ENCODE results near the gene FBRS.
"Not testable (repeated sequence)": the region's sequence is repeated elsewhere in the genome, so short reads cannot be mapped to it uniquely, and the experiment has no call there.

The FBRS gene

DNA sequence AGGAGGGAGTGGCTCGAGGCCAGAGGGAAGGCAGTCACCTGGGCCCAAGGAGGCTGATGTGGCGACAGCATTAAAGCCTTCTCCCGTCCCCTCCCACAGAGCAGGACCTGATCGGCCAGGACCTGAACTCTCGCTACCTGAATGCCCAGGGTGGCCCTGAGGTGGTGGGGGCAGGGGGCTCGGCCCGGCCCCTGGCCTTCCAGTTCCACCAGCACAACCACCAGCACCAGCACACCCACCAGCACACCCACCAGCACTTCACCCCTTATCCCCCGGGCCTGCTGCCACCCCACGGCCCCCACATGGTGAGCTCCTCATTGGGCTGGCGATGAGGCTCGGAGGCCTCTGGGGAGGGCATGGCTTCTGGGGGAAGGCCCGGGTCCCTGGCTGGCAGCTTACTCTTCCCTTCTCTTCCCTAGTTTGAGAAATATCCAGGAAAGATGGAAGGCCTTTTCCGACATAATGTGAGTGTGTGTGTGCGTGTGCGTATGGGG lies 6.4 kb downstream of the FBRS start:
- DNase-seq (ENCODE audit: low read depth in 2 of 2): no peak

GRCh38 chr16:30665155-30665829 lies 7.1 kb downstream of the FBRS start:
- DNase-seq (ENCODE audit: low read depth in 2 of 2): no peak

DNA sequence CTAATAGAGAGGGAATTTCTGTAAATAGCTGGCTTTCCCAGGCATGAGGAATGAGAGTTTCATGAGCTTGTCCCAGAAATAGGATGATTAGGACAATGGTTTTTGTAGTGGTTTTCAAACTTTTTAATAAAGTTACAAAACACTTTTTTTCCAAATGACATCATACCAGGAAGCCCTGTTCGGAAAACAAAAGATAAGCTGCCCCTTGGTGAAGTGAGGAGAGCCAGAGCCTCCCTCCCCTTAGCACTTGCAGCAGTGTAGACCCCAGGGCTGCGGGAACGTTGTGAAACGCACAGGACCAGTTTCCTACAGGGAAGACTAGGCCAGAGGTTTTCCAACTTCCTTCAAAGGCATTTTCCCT lies 7.6 kb downstream of the FBRS start:
- no peak for DNase-seq (ENCODE audit: low read depth in 2 of 2)

GRCh38 chr16:30666681-30667080 lies 8.4 kb downstream of the FBRS start:
- DNase-seq (ENCODE audit: low read depth in 2 of 2): no peak

DNA sequence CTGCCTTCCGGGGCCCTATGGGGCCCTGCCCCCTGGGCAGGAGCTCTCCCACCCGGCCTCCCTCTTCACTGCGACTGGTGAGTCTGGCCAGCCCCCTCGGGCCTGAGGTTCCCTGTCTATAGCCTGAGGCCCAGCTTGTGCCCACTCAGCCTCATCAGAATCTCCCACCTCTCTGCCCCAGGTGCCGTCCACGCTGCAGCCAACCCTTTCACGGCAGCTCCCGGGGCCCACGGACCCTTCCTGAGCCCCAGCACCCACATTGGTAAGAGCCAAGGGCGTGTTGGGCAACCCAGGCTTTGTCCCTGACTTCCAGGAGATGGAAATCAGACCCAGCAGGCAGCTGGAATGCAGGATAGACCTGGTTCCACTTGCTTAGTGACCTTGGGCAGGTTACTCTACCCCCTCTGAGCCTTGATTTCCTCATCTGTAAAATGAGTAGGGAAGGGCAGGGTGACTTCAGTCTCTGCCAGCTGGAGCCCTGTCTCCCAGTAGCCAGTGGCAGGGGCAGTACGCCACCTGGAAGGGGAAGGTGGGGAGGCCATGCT lies 9.2 kb downstream of the FBRS start:
- DNase-seq (ENCODE audit: low read depth in 2 of 2): no peak

- DNase-seq (ENCODE audit: low read depth in 2 of 2): no peak
These were observed 10.2 kb downstream of the FBRS start for GRCh38 chr16:30668393-30668792.

- no peak for DNase-seq (ENCODE audit: low read depth in 2 of 2)
These were observed 11.0 kb downstream of the FBRS start for GRCh38 chr16:30669026-30669902.

DNA sequence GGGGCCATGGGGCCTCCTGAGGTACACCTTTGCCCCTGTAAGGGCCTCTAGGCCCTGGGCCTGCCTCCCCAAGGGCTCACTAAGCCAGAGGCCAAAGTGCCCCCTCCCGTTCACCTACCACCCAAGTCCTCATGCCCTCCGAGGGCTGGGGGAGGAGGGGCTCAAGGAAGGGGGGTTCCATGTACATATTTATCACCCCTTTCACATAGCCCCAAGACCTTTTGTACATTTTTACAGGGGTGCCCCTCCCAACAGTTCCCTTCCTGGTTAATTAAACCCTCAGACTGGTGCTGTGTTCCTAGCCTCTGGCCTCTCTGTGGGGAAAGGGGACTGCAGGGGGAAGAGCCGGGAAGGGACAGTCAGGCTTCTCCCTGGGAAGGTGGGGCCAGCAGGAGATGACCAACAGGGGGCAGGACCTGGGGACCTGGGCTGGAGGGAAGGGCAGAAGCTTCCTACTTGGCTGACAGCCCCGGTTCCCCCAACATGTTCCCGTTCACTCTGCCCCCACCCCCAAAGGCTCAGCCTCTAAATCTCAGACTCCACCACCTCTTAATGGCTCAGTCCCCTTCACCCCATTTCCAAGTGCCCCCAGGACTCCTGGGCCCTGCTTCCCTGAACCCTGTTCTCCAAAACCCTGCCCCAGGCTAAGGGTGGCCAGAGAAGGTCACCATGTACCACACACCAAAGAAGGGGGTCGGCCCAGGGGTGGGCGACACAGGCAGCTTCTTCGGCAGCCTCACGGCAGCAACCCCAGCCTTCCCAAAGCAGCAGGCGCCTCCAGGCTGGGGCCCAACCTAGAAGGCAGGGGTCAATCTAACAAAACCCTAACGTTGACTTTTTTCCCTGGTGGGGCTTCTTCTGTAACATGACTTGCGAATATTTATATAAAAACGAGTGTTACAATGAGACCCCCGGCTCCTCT lies 11.9 kb downstream of the FBRS start:
- DNase-seq (ENCODE audit: low read depth in 2 of 2): no peak

DNA sequence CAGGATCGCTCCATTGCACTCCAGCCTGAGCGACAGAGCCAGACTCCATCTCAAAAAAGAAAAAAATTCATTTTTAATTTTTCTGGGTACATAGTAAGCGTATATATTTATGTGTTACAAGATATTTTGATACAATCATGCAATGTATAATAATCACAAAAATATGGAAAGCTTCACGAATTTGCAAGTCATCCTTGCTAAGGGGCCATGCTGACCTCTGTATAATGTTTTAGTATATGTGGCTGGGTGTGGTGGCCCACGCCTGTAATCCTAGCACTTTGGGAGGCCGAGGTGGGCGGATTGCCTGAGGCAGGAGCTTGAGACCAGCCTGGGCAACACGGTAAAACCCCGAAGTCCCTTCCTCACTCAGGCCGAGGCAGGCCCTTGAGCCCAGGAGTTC lies 16.9 kb downstream of the FBRS start:
- DNase-seq (ENCODE audit: low read depth in 2 of 2): no peak

- no peak for DNase-seq (ENCODE audit: low read depth in 2 of 2)
These were observed 19.8 kb downstream of the FBRS start for GRCh38 chr16:30677931-30678585.

DNA sequence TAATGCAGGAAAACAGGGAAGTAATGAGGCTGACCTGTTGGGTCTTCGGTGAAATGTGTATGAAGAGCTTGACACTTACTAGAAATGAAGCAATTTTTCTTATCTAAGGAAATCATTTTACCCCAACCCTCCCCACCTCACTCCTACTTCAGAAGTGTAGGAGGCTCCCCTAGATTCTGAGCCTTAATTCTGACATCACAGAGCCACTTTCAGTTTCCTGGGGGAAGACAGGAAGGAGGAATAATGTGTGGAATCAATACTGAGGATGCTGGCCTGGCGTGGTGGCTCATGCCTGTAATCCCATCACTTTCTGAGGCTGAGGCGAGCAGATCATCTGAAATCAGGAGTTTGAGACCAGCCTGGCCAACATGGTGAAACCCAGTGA lies 20.3 kb downstream of the FBRS start:
- DNase-seq (ENCODE audit: low read depth in 2 of 2): no peak

DNA sequence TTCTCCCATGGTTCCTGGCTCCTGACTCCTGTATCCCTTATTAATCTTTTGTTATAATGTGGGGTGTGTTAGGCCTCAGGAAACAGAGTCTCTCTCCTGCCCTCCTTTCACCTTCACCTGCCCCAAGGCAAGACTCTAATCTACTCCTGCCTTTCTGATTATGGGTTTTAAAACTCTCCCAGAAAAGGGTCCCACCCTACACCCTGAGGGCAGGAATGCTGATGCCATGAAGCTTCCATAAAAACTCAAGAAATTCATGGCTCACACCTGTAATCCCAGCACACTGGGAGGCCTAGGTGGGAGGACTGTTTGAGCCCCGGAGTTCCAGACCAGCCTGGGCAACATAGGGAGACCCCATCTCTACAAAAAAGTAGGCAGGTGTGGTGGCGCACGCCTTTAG lies 22.1 kb downstream of the FBRS start:
- no peak for DNase-seq (ENCODE audit: low read depth in 2 of 2)

DNA sequence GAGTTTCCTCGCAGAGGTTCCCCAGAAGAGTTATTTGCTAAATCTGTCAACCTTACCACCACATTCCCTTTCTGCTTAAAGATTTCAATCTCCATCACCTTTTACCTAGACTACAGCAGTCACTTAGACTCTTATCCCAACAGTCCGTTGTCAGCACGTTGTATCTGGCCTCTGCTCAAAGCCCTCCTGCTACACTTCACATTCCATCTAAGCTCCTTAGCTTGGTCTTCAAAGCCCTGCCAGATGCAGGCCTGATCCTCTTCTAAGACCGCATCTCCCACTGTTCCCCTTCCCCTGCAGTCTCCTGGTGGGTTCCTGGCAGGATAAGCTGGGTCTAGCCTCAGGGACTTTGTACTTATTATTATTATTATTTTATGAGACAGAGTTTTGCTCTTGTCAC lies 30.5 kb downstream of the FBRS start:
- no peak for DNase-seq (ENCODE audit: low read depth in 2 of 2)

- no peak for DNase-seq (ENCODE audit: low read depth in 2 of 2)
These were observed 33.7 kb downstream of the FBRS start for GRCh38 chr16:30691907-30692306.

DNA sequence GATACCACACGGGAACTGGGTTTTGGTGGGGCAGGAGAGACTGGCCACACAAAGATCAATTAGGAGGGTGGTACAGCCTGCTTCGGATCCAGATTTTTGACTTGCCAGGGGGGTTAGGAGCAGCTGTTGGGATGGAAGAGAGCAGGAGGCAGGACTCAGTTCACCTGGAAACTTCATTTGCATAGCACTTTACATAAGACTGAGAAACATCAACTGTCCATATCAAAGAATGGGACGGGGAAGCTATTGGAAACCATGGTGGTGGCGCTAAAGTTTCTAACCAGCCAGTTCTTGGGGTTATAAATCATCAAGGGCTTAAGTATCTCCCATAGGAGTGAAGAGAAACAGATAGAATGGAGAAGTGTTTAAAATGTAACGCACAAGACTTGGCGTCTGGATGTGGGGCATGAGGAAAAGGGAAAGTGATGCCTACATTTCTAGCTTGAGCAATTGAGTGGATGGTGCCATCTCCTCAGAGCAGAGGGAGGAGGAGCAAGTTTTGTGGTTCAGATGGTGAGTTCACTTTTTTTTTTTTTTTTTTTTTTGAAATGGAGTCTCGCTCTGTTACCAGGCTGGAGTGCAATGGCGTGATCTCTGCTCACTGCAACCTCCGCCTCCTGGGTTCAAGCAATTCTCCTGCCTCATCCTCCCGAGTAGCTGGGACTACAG lies 34.3 kb downstream of the FBRS start:
- no peak for DNase-seq (ENCODE audit: low read depth in 2 of 2)

- DNase-seq (ENCODE audit: low read depth in 2 of 2): no peak
These were observed 36.9 kb downstream of the FBRS start for GRCh38 chr16:30694926-30695693.

GRCh38 chr16:30696646-30697045 lies 38.4 kb downstream of the FBRS start:
- DNase-seq (ENCODE audit: low read depth in 2 of 2): not testable (repeated sequence)

DNA sequence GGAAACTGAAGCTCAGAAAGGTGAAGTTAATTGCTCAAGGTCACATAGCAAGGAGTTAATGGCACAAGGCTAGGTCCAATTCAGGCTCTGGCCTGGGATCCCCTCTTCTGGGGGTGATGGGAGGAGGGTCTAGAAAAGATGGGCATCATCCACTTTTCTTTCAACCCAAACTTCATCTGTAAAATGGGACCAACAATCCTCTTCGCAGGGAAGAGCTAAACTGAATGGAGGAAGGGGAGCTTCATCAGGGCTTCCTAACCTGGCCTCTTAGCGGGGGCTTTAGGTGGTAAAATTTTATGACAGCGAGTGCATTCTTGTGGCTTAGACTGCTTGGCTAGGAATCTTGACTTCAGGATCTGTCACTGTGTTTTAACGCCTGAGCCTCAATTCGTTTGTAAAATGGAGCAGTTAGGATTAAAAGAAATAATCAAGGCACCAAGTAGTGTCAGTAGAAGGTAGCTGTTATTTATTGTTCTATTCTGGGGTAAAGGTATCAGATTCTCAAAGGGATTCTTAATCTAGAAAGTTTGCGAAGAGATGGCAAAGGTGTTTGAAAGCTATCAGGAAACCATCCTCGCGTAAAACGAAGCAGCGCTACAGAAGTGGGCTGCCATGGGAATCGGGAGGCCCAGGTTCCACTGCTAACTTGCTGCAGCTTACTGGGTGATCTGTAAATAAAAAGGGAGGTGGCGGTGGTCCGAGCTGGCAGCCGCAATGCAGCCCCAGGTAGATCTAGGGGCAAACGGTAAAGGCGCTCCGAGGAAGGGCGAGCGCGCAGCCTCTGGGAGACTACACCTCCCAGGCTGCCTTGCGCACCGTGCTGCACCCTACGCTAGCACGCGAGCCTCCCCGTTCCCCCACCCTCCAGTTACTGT lies 39.3 kb downstream of the FBRS start:
- no peak for DNase-seq (ENCODE audit: low read depth in 2 of 2)
